Activated CD8-positive, alpha-beta memory T cell treated with anti-CD3 and anti-CD28 coated beads for 4 hours (primary cell): ENCODE results near the gene ANXA3.

ENCODE experiments used
- DNase-seq, 2 donors: peaks; one replicate each; pipeline ENCODE4 v3.0.0-alpha.2; 2020; ENCODE audit warnings: low read depth in 2 of 2

Gene ANXA3

DNA sequence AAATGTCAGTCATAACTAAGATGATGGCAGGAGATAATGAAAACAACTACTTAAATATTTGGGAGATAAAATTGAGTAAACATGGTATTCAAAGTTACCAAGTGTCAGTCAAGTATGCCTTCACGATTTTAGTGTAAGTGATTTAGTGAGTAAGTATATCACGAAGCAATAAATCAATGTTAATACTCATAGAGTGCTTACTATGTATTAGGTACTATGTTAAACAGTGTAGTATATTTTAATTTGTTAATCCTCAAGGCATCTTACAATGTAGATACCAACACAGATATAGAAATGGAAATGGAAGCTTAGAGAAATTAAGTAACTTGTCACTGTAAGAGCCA is 59.6 kb downstream of the ANXA3 start:
- DNase-seq: no peak

DNA sequence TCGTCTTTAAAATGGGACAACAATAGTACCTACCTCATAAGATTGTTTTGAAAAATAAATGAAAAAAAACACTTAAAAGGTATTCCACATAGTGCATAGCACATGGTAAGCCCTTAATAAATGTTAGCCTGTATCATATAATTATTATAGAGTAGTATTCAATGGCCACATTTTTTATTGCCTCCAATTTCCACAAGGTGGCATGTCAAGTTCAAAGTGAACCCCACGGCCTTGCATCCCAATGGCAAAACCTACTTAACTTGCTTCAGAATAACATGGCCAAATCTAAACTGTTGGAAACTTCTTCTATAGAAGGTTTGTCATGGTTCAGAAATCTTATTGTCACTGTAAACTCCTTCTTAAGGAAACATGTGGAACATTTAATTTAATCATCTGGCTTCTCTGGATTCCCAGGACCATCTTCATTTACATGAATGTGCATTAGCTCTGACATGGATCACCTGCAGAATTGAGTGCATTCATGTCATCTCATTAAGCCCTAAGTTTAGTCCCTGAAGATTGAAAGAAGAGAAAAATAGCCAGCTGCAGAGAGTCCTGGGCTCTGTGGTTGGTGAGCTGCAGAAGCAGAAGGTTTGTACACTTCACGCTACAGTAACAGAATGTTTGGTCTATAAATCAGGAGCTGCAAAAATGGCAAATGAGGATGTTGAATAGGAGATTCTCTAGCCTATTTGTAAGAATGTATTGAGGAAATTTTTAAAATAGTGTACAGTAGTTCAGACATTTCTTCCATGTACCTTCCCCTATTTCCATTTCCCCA is 61.0 kb downstream of the ANXA3 start:
- DNase-seq: no peak

DNA sequence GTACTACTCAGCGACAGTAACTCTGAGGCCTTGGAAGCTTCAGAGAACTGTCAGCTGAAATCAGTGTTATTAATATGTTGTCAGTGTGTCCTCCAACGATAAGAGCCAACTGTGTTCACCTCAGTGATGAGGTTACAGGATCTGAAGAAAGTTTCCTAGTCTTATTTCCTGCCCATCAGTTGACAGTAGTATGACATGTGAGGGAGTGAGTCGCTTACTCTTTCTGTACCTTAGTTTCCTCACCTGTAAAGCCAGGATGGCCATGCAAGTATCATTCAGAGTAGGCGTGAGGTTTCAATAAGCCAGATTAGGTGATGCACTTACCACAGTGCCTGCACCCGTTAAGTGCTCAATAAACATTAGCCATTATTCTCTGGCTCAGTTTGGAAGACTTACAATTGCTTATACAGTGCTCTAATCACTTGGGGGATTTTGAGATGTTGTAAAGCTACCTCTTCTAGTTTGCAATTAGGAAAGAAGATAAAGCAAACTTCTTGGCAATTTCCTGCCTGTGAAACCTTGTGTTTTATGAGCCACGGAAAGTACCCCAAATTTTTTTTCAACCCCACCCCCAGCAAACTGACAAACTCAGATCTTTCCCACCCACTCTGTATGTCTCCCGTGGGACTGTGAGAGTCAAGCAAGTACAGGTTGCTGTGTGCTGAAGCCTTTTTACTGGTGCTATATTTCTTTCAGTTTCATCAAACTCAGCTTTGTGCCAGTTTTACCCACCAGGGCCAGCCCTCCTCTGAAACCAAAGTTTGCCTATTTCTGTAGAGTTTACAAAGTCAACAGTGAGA is 62.2 kb downstream of the ANXA3 start:
- DNase-seq: no peak

- DNase-seq: no peak
These were observed 64.5 kb downstream of the ANXA3 start for GRCh38 chr4:78616046-78616498.

- no peak for DNase-seq
These were observed 66.9 kb downstream of the ANXA3 start for GRCh38 chr4:78618436-78618835.

- DNase-seq: no peak
These were observed 69.8 kb downstream of the ANXA3 start for GRCh38 chr4:78621395-78621794.

GRCh38 chr4:78622253-78622979 is 70.8 kb downstream of the ANXA3 start:
- no peak for DNase-seq

- DNase-seq: no peak
These were observed 72.5 kb downstream of the ANXA3 start for GRCh38 chr4:78624048-78624447.

GRCh38 chr4:78625073-78625472 is 73.5 kb downstream of the ANXA3 start:
- no peak for DNase-seq

GRCh38 chr4:78627046-78627965 is 75.7 kb downstream of the ANXA3 start:
- DNase-seq: no peak

DNA sequence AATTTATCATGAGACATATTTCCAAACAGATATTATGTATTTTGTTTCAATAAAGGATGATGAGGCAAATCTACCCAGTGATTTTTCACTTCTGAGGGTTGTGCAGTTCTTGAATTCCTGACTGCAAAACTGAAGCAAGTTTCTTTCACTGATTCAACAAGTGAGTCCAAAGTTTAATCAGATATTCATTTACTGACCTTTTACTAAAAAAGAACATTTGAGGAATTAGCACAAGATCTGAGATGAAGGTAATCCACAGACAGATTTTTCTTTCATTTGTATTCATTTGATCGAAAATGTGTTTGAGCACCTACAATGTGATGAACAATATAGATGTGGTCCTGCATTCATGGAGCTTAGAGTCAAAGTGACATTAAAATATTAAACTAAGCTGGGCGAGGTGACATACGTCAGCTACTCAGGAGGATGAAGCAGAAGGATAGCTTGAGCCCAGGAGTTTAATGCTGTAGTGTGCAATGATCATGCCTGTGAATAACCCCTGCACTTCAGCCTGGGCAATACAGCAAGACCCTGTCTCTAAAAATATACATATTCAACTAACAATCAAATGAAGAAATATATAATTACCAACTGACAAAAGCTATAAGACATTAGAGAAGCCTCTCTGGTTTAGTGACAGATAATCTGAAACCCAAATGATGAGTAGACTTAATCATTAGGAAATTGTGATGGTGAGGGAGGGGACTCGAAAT is 76.6 kb downstream of the ANXA3 start:
- no peak for DNase-seq

DNA sequence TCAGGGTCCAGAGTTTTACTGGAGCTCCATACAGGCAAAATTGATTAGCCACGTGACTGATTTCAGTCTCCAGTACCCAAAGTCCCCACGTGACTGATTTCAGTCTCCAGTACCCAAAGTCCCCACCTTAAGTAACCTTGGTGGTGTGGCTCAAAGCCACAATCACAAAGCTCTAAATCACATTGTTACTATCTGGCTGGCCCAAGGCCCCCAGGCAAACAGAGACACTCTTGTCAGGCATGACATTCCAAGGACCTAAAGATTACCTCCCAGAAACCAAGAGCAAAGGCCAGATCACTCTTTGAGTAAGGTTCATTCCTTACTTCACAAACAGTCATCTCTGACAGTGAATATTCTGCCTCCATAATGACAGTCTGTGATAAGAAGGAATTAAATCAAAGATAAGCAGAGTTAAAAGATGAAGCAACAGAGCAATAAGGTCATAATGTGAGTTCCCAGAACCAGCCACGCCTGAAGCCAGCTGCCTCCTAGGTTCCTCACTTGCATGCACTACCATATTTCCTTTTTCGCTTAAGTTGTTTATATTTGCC is 78.5 kb downstream of the ANXA3 start:
- no peak for DNase-seq

DNA sequence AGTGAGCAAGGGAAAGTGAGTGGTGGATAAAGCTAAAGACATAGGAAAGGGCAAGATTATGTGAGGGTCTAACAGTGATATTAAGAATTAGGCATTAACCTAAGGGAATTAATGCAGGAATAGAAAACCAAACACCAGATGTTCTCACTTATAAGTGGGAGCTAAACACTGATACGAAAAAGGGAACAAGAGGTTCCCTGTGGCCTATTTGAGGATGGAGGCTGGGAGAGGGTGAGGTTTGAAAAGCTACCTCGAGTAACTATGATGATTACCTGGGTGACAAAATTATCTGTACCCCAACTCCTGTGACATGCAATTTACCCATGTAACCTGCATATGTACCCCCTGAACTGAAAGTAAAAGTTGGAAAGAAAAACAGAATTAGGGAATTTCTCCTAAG is 79.0 kb downstream of the ANXA3 start:
- DNase-seq: no peak

DNA sequence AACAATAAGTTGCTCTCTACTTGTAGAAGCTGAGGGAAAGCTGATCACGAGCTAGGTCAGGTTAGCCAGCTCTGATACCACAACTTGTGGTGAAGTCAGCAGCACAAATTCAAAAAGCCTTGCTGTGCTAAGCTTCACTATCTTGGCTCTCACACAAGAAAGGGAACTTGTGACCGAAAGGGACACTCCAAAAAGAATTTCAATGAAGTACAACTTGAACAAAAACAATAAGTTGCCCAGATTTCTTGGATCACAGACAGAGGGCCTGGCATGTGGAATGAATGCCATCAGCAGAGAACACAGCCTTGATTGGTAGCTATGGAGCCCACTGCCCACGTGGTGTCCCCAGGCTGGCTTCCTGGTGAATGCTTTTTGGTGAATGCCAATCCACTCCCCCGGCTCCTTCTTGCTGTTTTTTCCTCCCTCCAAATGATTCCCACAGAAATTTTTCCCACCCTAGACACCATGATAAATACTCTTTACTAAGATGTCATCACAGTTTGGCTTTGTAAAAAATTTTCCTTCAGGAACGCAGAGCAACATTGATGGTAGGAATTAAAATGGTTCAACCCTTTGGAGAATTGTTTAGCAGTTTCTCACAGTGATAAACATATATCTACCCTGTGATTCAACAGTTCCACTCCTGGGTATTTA is 82.6 kb downstream of the ANXA3 start:
- no peak for DNase-seq

- DNase-seq: no peak
These were observed 87.0 kb downstream of the ANXA3 start for GRCh38 chr4:78638337-78639172.

DNA sequence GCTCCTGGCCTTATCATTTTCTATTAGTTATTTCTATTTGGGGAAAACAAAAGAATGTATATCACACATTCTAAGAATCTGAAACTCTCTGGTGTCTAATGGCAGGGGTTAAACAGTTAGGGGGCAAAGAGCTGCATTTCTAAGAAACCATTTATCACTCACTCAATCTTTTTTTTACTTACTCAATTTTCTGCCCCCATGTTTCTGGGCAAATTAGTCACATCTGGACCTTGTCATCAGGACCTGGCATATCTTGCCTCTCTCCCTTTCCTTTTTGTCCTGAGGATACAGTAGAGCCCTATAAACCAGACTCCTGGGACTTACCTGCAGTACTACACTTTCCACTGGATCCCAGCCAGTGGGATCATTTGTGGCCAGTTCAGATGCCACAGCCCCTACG is 89.1 kb downstream of the ANXA3 start:
- DNase-seq: no peak

- DNase-seq: no peak
These were observed 91.4 kb downstream of the ANXA3 start for GRCh38 chr4:78642934-78643333.

DNA sequence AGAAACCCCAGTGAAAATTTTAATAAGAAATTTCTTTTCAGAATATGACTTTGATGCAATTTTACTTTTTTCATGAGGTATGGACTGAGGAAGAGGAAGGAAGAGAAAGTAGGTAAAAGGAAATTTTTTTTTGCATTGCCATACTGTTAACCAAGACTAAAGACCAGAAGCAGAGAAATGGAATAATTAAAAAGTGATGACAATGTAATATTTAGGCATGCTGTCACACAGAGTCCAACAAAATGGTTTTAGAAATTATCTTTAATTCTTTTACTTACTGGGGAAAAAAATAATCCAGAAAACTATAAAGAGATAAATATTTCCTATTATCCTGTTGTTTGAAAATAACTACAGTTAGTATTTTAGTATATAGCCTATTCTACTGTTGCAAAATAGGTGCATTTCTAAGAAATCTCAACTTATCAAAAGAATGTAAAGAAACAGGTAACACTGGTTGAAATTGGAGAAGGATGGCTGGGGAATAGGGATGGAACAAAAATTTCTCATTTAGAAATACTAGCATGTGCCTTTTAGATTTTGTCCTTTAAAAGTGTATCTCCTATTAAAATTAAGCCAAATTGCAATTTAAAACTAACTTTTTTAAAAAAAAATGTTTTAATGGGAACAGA is 92.6 kb downstream of the ANXA3 start:
- no peak for DNase-seq
